Glutamatergic neuron (in vitro differentiated cells): ENCODE results near the gene TCF7L2. TPM values are rescaled to one million over a fixed set of nuclear protein-coding genes. Genes with fewer than 3 reads are reported as not detected.

ENCODE experiments used
- DNase-seq: peaks from one replicate; pipeline ENCODE4 v3.0.0; 2022
- H3K27ac Mint-ChIP-seq: one replicate; pipeline ENCODE4 v1.8.0; 2020; ENCODE audit warnings: mild to moderate bottlenecking, mixed read lengths, inconsistent platforms; ENCODE audit not compliant: unreplicated experiment
- H3K27me3 Mint-ChIP-seq: one replicate; pipeline ENCODE4 v1.8.0; 2020; ENCODE audit warnings: mild to moderate bottlenecking, moderate library complexity, mixed read lengths, inconsistent platforms; ENCODE audit not compliant: unreplicated experiment
- H3K36me3 Mint-ChIP-seq: one replicate; pipeline ENCODE4 v1.8.0; 2020; ENCODE audit warnings: mild to moderate bottlenecking, mixed read lengths, inconsistent platforms; ENCODE audit not compliant: unreplicated experiment
- H3K4me1 Mint-ChIP-seq: one replicate; pipeline ENCODE4 v1.8.0; 2020; ENCODE audit warnings: mild to moderate bottlenecking, low read depth, mixed read lengths, inconsistent platforms; ENCODE audit not compliant: unreplicated experiment
- H3K4me3 Mint-ChIP-seq: one replicate; pipeline ENCODE4 v1.8.0; 2020; ENCODE audit warnings: mild to moderate bottlenecking, mixed read lengths, inconsistent platforms; ENCODE audit not compliant: unreplicated experiment
- H3K9me3 Mint-ChIP-seq: one replicate; pipeline ENCODE4 v1.8.0; 2020; ENCODE audit warnings: mild to moderate bottlenecking, moderate library complexity, mixed read lengths, inconsistent platforms; ENCODE audit not compliant: unreplicated experiment
- total RNA-seq: library from RNA; stranded (reverse); fragmentation: NEBNext Ultra II Directional; extraction: Animal tissue kit (Norgen Biotek cat#: 25700); gene quantifications from one replicate; pipeline ENCODE4 v1.2.1, GENCODE V29; 2021; ENCODE audit not compliant: unreplicated experiment
- TF ChIP-seq, protein P1 (sequence below): fragments of 200-600 bp; sonication (generic); IDR thresholded peaks from one replicate; pipeline ENCODE4 v1.5.0; 2021; ENCODE audit not compliant: partially characterized antibody, unreplicated experiment

Gene TCF7L2
- total RNA-seq, 1 donor from 2014 or later = 5.0 TPM

DNA sequence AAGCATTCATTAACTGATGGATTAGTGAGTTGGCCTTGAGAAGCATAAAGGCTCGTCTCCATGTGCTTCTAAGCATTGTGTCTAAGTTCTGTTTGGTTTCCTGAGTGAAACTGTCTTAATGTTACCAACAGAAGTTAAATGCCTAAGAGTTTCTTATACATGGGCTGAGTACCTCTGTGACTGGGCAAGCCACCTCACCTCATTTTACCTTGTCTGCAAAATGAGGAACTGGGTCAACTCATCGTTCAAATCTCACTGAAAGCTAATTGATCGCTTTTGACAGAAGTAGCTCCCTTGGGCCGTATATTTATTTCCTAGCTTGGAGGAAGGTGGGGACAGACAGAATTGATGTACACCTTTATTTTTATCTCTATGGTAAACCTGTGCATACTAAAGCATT lies 88.9 kb downstream of the TCF7L2 start:
- Mint-ChIP-seq H3K9me3 (no peaks in the 10 kb centered on the region), H3K27me3 (peaks cover 2% of the 10 kb centered on the region), H3K4me3 (no peak overlapping the region), H3K27ac (no peak overlapping the region), H3K36me3 (no peaks in the 10 kb centered on the region), H3K4me1 (no peaks in the 10 kb centered on the region)
- TF ChIP-seq, protein P1, sequence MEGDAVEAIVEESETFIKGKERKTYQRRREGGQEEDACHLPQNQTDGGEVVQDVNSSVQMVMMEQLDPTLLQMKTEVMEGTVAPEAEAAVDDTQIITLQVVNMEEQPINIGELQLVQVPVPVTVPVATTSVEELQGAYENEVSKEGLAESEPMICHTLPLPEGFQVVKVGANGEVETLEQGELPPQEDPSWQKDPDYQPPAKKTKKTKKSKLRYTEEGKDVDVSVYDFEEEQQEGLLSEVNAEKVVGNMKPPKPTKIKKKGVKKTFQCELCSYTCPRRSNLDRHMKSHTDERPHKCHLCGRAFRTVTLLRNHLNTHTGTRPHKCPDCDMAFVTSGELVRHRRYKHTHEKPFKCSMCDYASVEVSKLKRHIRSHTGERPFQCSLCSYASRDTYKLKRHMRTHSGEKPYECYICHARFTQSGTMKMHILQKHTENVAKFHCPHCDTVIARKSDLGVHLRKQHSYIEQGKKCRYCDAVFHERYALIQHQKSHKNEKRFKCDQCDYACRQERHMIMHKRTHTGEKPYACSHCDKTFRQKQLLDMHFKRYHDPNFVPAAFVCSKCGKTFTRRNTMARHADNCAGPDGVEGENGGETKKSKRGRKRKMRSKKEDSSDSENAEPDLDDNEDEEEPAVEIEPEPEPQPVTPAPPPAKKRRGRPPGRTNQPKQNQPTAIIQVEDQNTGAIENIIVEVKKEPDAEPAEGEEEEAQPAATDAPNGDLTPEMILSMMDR = no peak
- DNase-seq = no peak

DNA sequence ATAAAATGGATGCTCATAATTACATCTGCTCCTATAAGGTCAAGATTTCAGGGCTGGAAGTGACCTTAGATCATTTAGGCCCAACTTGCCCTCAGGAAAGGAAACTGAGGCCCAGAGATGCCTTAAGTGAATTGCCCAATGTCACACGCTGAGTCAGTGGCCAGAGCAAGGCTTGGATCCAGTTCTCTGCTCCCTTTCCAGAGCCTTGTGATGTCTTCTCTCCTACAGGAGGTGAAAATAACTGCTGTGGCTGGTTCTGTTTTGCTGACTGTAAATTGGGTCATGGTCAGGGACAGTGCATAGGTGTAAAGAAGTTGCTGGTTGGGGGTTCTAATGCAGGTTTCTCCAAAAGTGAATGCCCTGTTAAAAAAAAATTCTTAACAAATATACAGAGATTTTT lies 91.3 kb downstream of the TCF7L2 start:
- no peak overlapping the region for H3K4me3 Mint-ChIP-seq
- H3K27me3 Mint-ChIP-seq = no peaks in the 10 kb centered on the region
- TF ChIP-seq, protein P1 = no peak
- DNase-seq = no peak
- no peaks in the 10 kb centered on the region for H3K9me3 Mint-ChIP-seq
- no peak overlapping the region for H3K27ac Mint-ChIP-seq
- peaks cover 7% of the 10 kb centered on the region for H3K4me1 Mint-ChIP-seq
- H3K36me3 Mint-ChIP-seq = no peaks in the 10 kb centered on the region

DNA sequence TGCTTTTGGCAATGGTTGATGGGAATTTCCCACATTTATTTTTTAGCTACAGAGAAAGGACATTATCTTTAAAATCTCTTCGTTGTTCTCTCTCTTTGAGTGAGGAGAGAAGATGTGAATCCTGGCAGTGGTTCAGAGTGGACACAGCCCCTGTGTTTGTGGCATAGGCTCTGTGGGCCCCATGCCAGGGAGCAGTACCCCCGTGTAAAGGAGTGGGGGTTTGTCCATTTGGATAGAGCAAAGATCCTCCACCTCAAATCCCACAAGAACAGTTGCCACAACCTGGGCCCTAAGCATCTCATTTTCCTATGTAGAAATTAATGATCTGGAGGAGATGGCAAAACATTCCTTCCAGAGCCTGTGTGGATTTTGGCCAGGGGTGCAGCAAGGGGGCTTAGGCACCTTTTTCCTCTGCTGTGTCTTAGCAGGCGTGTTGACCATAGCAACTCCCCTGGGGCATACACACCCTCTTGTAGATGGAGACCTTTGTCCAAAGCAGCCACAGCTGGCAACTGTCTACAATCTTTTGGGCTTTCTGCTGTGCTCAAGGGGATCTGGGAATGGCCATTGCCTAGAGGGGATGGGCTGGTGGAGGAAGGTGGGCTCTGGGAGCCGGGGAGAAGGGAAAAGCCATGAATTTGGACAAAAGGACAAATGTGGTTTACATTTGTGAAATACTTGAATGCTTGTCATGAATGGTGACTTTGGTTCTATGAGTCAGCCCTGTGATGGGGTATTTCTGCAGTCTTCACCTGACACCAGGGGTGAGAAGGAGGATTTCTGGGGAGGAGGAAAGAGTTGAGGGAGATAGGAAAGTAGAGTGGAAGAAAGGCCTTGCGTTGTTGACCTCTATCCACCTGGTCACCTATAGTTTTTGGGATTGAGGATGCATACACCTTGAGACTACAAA lies 92.0 kb downstream of the TCF7L2 start:
- Mint-ChIP-seq H3K4me3 (no peak overlapping the region), H3K36me3 (no peaks in the 10 kb centered on the region), H3K9me3 (no peaks in the 10 kb centered on the region), H3K27me3 (no peaks in the 10 kb centered on the region), H3K4me1 (peaks cover 7% of the 10 kb centered on the region), H3K27ac (no peak overlapping the region)
- no peak for DNase-seq
- TF ChIP-seq, protein P1 = no peak

DNA sequence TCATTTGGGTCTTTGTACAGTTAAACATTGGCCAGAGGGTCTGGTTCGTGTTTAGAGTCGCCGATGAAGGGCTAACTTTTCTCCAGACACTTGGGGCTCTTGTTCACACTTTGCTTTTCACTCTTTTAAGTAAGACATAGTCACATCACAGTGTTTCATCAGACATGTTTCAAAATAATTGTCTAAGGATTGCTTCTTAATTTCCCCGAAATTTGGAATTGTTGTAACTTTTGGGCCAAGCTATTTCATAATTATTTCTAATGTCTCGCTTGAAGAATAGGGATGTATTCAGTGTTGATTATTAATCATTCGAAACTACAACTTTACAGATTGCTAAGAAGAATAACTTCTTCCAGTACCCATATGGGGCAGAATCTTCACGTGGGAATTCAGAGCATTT lies 92.8 kb downstream of the TCF7L2 start:
- Mint-ChIP-seq H3K9me3 (no peaks in the 10 kb centered on the region), H3K36me3 (no peaks in the 10 kb centered on the region), H3K4me1 (peaks cover 7% of the 10 kb centered on the region), H3K27ac (no peak overlapping the region), H3K4me3 (no peak overlapping the region), H3K27me3 (no peaks in the 10 kb centered on the region)
- DNase-seq = no peak
- TF ChIP-seq, protein P1 = no peak

DNA sequence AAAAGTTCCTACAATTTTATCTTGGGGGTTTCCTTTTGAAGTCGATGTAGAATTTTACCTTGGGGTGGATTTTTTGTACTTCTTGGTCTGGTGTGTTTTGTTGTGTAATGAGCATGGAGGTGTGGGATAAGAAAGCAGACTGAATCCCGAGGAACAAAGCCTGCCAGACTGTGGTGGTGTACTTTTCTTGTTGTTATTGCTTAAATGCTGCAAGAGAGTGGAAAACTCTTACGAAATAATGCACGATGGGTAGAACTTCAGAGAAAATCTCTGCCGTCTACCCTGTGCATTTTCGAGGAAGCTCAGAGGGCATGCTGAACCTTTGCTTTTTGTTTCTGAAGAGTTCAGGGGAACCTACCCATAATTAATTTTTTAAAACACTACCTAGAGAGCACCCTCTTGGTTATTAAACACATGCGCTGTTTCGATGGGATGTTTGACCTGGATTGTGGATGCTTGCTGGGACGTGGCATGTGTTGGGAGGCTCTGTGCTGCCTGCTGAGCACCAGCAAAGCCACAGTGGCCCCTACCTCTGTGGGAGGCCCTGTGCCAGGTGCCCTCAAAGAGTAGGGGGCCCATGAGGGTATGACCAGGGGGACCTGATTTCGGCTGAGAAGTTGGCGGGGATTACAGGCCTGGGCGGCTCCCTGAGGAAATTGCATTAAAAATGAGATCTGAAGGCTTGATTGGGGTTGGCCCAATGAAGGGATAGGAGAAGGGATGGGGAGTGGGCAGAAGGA lies 94.1 kb downstream of the TCF7L2 start:
- no peak for DNase-seq
- TF ChIP-seq, protein P1 = no peak
- peaks cover under 1% of the 10 kb centered on the region for H3K27me3 Mint-ChIP-seq
- no peak overlapping the region for H3K4me3 Mint-ChIP-seq
- H3K27ac Mint-ChIP-seq = peak overlapping the region; percentile 34
- no peaks in the 10 kb centered on the region for H3K36me3 Mint-ChIP-seq
- H3K9me3 Mint-ChIP-seq = no peaks in the 10 kb centered on the region
- H3K4me1 Mint-ChIP-seq = peaks cover 8% of the 10 kb centered on the region
